Astrocyte of the spinal cord (primary cell): Measurements from ENCODE around the gene FAM240A.

Experiments used
- DNase-seq: peaks from one replicate; pipeline ENCODE4 v3.0.0; 2011; ENCODE audit warnings: low read depth, low spot score
- H3K4me3 ChIP-seq: 2 replicates; pipeline ENCODE4 v1.5.1; 2011; ENCODE audit warnings: low read depth, mild to moderate bottlenecking, low read length, moderate library complexity
- in situ Hi-C: cut with HindIII; loops from 2 replicates; pipeline ENCODE4 v1.10.0; 2017; ENCODE audit warnings: low sequenced_read_pairs
- TF ChIP-seq, protein P1 (sequence below): IDR thresholded peaks from 2 replicates; pipeline ENCODE4 v1.5.1; 2012; ENCODE audit warnings: low read depth, mild to moderate bottlenecking, low read length, inconsistent platforms

Gene FAM240A

GRCh38 chr3:46660543-46661523, 48.5 kb downstream of the FAM240A start:
- H3K4me3 ChIP-seq: no peak overlapping the region
- TF ChIP-seq, protein P1, sequence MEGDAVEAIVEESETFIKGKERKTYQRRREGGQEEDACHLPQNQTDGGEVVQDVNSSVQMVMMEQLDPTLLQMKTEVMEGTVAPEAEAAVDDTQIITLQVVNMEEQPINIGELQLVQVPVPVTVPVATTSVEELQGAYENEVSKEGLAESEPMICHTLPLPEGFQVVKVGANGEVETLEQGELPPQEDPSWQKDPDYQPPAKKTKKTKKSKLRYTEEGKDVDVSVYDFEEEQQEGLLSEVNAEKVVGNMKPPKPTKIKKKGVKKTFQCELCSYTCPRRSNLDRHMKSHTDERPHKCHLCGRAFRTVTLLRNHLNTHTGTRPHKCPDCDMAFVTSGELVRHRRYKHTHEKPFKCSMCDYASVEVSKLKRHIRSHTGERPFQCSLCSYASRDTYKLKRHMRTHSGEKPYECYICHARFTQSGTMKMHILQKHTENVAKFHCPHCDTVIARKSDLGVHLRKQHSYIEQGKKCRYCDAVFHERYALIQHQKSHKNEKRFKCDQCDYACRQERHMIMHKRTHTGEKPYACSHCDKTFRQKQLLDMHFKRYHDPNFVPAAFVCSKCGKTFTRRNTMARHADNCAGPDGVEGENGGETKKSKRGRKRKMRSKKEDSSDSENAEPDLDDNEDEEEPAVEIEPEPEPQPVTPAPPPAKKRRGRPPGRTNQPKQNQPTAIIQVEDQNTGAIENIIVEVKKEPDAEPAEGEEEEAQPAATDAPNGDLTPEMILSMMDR: no peak
- in situ Hi-C loops: no loop called here
- DNase-seq: no peak

DNA sequence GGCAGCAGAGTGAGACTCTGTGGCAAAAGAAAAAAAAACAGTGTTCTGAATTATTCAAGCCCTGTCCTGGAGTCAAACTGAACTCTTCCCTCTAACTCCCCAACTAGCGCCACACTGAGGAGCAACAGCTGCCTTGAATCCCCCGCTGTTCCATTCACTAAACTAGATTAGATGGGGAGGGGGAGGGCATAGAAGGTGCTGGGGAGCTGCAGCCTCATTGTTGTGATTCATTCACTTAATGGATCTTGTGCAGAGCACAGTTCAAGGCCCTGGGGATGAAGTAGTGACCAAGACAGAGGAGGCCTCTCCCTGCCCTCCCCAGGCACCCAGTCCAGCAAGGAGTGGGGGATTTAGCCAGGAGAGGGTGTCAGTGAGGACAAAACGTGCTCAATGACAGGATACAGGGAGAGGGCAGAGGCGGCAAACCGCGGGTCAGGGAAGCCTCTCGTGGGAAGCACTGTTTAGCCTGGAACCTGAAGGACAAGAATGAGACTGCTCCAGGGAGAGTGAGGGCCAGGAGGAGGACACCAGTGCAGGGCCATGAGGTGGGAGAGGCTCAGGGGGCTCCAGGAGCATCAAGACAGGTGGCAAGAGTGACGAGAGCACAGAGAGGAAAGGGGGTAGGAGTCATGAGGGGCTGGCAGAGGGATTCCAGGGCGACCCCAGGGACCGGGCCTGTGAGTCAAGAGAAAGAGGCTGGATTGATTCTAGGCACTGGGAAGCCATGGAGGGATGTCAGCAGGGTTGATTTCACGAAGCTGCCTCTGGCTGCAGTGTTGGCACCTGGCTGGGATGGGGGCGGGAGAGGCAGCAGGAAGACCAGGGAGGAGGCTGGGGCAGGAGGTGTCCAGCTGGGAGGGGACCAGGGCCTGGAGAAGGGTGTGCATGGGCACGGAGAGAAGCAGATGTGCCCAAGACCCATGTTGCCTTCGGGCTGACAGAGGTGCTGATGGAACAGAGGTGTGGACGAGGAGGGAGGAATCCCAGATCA, 49.7 kb downstream of the FAM240A start:
- in situ Hi-C loops: no loop called here
- no peak overlapping the region for H3K4me3 ChIP-seq
- DNase-seq: no peak
- TF ChIP-seq, protein P1: no peak

DNA sequence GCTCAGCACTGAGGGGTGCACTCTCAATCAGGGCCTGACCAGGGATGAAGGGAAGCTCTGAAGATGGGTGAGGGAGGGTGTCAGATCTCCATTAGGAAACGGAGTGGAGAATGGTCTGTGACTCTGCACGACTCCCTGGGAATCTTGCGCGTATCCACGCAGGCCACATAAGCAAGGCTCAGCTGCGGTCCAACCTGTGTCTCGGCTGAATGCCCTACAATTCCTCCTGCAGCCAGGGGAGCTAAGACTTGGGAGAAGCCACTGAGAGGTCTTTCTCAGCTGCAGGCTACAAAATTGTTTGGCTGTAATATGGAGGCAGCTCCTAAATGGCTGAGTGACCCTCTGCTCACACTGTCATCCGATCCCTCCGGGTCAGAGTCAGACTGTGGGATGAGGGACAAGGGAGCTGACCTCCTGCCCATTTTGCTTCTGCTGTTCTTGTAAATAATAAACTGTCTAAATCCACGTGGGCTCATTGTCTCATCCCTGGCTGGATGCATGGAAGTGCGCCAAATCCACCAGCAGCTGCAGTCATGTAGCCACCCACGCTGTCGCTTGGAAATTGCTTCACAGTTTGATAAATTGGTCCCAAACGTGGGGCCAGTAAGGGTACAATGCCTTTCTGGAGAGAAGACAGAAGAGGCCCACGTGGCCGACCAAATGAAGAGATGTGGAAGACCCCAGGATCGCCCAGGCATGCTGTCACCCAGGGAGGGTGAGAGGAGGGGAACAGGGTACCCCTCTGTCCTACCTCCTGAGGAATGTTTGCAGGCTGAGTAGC, 50.6 kb downstream of the FAM240A start:
- in situ Hi-C loops: no loop called here
- no peak overlapping the region for H3K4me3 ChIP-seq
- TF ChIP-seq, protein P1: no peak
- peak; percentile 4 for DNase-seq

DNA sequence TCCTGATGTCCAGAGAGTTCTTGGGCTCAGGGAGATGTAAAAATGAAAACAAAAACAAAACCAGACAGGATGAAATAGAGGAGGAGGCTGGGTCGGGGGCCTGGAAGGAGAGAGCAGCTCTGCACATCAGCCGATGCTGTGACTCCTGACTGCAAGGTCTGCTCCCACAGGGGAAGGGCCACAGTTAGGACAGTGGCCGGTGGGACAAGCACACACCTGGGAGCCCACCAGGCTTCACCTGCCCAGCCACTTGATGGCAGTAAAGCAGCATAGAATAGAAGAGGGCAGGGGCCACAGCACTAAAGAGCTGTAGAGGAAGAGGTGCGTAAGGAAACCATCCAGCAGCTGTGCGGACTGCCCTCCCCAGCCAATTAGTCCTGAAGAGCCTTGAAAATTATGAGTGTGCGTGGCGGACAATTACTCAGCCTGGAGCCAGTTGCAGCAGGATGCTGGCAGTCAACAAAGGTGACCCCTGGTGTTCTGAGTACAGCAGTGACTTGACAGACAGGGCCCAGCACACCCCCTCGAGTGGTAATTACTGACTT, 51.3 kb downstream of the FAM240A start:
- no peak overlapping the region for H3K4me3 ChIP-seq
- no peak for DNase-seq
- TF ChIP-seq, protein P1: peak; percentile 6
- in situ Hi-C loops: no loop called here

DNA sequence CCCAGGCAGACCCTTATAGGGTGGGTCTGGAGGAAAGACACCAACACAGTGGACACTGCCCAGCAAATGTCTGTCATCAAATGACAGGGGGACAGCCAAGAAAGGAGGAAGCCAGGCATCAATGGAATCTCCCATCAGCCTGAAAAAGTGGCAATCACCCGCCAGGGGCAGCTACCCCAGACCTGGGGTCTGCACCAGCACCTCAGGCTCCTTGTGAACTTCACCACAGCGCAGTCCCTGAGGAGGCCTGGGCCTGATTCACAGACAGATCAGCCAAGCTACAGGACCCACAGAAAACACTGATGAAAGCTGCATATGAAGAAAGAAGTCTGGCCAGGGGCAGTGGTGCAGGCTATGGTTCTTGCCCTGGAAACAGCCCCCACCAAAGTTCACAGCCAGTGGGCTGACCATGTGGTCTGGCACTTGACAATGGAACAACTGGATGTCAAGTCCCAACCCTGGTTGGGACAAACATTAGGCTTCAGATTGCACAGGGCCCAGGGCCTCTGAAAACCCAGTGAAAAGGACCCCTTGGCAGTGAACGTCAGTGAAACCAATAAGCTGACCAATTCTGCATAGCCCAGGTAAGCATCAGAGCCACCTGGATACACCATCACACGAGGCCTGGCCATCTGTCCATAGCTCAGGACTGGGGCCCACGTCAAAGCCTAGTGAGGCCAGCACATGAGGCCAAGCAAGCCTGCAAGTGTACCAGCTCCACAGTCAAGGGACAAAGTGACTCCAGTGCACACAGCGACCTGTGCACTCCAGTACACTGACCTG, 52.1 kb downstream of the FAM240A start:
- no peak overlapping the region for H3K4me3 ChIP-seq
- in situ Hi-C loops: no loop called here
- no peak for DNase-seq

More for the DNA sequence above, 52.1 kb downstream of the FAM240A start:
- TF ChIP-seq, protein P1: no peak
